Testis (tissue), 3 donors: Measurements from ENCODE around the gene RAB2B. TPM values are rescaled to one million over a fixed set of nuclear protein-coding genes. Genes with fewer than 3 reads are reported as not detected.

Experiments
- DNase-seq: peaks from one replicate; pipeline ENCODE4 v3.0.0-alpha.2; 2019
- H3K27ac ChIP-seq, 2 donors: fragments of 200-600 bp; sonication (generic); one replicate each; pipeline ENCODE4 v1.5.1; 2019
- H3K27me3 ChIP-seq: fragments of 200-600 bp; sonication (generic); one replicate; pipeline ENCODE4 v1.5.1; 2019
- H3K36me3 ChIP-seq: fragments of 200-600 bp; sonication (generic); one replicate; pipeline ENCODE4 v1.5.1; 2017; ENCODE audit warnings: low read depth; ENCODE audit errors: missing control alignments
- H3K4me1 ChIP-seq: fragments of 200-600 bp; sonication (generic); one replicate; pipeline ENCODE4 v1.5.1; 2019
- H3K4me3 ChIP-seq, 2 donors: fragments of 200-600 bp; sonication (generic); one replicate each; pipeline ENCODE4 v1.5.1; 2017 to 2019
- H3K9me3 ChIP-seq: fragments of 200-600 bp; sonication (generic); one replicate; pipeline ENCODE4 v1.5.1; 2017
- CTCF ChIP-seq, 3 experiments: fragments of 450-650 bp in 2 of 3; fragments of 200-600 bp in 1 of 3; sonication (generic) in 1 of 3; IDR thresholded peaks; one replicate each; pipeline ENCODE4 v1.5.1; 2016 to 2019; ENCODE audit warnings: antibody characterized with exemption in 3 of 3, mild to moderate bottlenecking in 2 of 3, moderate library complexity in 1 of 3
- POLR2A ChIP-seq: fragments of 450-650 bp; IDR thresholded peaks from one replicate; pipeline ENCODE4 v1.6.1; 2017; ENCODE audit warnings: antibody characterized with exemption, mild to moderate bottlenecking, moderate library complexity
- WGBS, 2 donors: methylation state at CpG; one replicate each; pipeline ENCODE4 v1.1.5; 2018; 5-methylcytosine and 5-hydroxymethylcytosine counted together
- intact Hi-C: fragments of 100-400 bp; cut with DNase I; formaldehyde crosslinking; loops from one replicate; pipeline ENCODE4 v1.15.1; 2023; ENCODE audit warnings: low total_unique reads
- polyA plus RNA-seq: library from polyadenylated mRNA; stranded (reverse); fragments of 350-450 nt; fragmentation: Illumina TruSeq; extraction: RNeasy Lipid Tissue Mini Kit (QIAGEN cat#74804); gene quantifications from one replicate; pipeline ENCODE4 v1.2.3, GENCODE V29; 2014; ENCODE audit warnings: low read depth, low replicate concordance; ENCODE audit not compliant: insufficient read depth
- small RNA-seq, 2 donors: library from RNA; depleted of rRNA; stranded (forward); fragments of <200 nt; gene quantifications; one replicate each; pipeline ENCODE3, GENCODE V24; 2016
- total RNA-seq, 2 donors: library from RNA; depleted of rRNA; stranded (reverse); fragments of >200 nt; gene quantifications; one replicate each; pipeline ENCODE4 v1.2.3, GENCODE V29; 2016

The RAB2B gene
- total and polyA plus RNA-seq, 3 donors from 2014 or later, result 32.9 to 40.1 (median 36.4) TPM

GRCh38 chr14:21415329-21415728, 61.4 kb downstream of the RAB2B start:
- WGBS, 2 donors, result 92 to 94% methylated on average over 4 of the region's 4 CpGs
- H3K4me1 ChIP-seq, result no peaks in the 10 kb centered on the region
- DNase-seq, result no peak
- H3K27me3 ChIP-seq, result no peaks in the 10 kb centered on the region
- no peak overlapping the region for H3K4me3 ChIP-seq
- TF ChIP-seq POLR2A (no peak), CTCF (IDR thresholded peaks at IDR 0.05) (no peak)
- no peak overlapping the region for H3K27ac ChIP-seq
- H3K9me3 ChIP-seq, result no peaks in the 10 kb centered on the region
- intact Hi-C loops, result no loop called here
- H3K36me3 ChIP-seq, result no peaks in the 10 kb centered on the region

GRCh38 chr14:21414137-21414631, 62.6 kb downstream of the RAB2B start:
- 92 to 98% methylated on average over 1 of the region's 1 CpG for WGBS, 2 donors
- H3K4me3 ChIP-seq, result no peak overlapping the region

More at GRCh38 chr14:21414137-21414631, 62.6 kb downstream of the RAB2B start:
- H3K27ac ChIP-seq, result no peak overlapping the region
- TF ChIP-seq POLR2A, result no peak
- TF ChIP-seq CTCF (IDR thresholded peaks at IDR 0.05), result no peak
- intact Hi-C loops, result no loop called here
- no peak for DNase-seq
- H3K4me1 ChIP-seq, result no peaks in the 10 kb centered on the region
- no peaks in the 10 kb centered on the region for H3K36me3 ChIP-seq
- no peaks in the 10 kb centered on the region for H3K27me3 ChIP-seq
- no peaks in the 10 kb centered on the region for H3K9me3 ChIP-seq

Small RNAs within 50 kb of the gene (small RNA-seq; reads per million reads assigned to genes)
- gene RN7SL650P, result 0 reads per million in 2 donors

Other genes with a start within 250 kb of the RAB2B start
- gene HNRNPC, start 207.5 kb downstream of the RAB2B start, total RNA-seq, result 100 to 1,000 TPM; 317 to 399 TPM
- gene HNRNPC, start 207.5 kb downstream of the RAB2B start, polyA plus RNA-seq, result 443 TPM
- 10 to 100 TPM; 35.7 to 38.9 TPM for gene RPGRIP1, start 196.9 kb downstream of the RAB2B start, total RNA-seq
- 110 TPM for gene RPGRIP1, start 196.9 kb downstream of the RAB2B start, polyA plus RNA-seq
- 100 to 1,000 TPM; 104 to 112 TPM for gene SUPT16H, start 92.9 kb downstream of the RAB2B start, total RNA-seq
- 99.5 TPM for gene SUPT16H, start 92.9 kb downstream of the RAB2B start, polyA plus RNA-seq
- 10 to 100 TPM; 82.8 to 87.4 TPM for gene CHD8, start 20.8 kb downstream of the RAB2B start, total RNA-seq
- 67.3 TPM for gene CHD8, start 20.8 kb downstream of the RAB2B start, polyA plus RNA-seq
- gene TOX4, start 236 bp upstream of the RAB2B start, total RNA-seq, result 10 to 100 TPM; 64.4 to 72.6 TPM
- gene TOX4, start 236 bp upstream of the RAB2B start, polyA plus RNA-seq, result 120 TPM
- 10 to 100 TPM; 65.7 to 66.3 TPM for gene METTL3, start 34.4 kb upstream of the RAB2B start, total RNA-seq
- gene METTL3, start 34.4 kb upstream of the RAB2B start, polyA plus RNA-seq, result 81.1 TPM
- 1 to 10 TPM; 4.1 to 5.0 TPM for gene SALL2, start 49.4 kb upstream of the RAB2B start, total RNA-seq
- 5.5 TPM for gene SALL2, start 49.4 kb upstream of the RAB2B start, polyA plus RNA-seq
- not detected for gene OR10G3, start 103.1 kb upstream of the RAB2B start, total RNA-seq
- not detected for gene OR10G3, start 103.1 kb upstream of the RAB2B start, polyA plus RNA-seq
- gene OR10G2, start 158.0 kb upstream of the RAB2B start, total RNA-seq, result under 1 TPM in 1 of 2 donors, not detected in 1; 0.25 TPM
- gene OR10G2, start 158.0 kb upstream of the RAB2B start, polyA plus RNA-seq, result not detected
- gene OR4E2, start 176.9 kb upstream of the RAB2B start, total RNA-seq, result under 1 TPM in 1 of 2 donors, not detected in 1; 0.19 TPM
- not detected for gene OR4E2, start 176.9 kb upstream of the RAB2B start, polyA plus RNA-seq
- gene OR4E1, start 196.9 kb upstream of the RAB2B start, total RNA-seq, result under 1 TPM in 1 of 2 donors, not detected in 1; 0.47 TPM
- 0.16 TPM for gene OR4E1, start 196.9 kb upstream of the RAB2B start, polyA plus RNA-seq